GM21723 (cell line): ENCODE results near the gene OTUB1.

Experiments used
- ATAC-seq: cut with Tn5 transposase; IDR thresholded peaks from one replicate; pipeline ENCODE4 v1.9.1; 2021; ENCODE audit warnings: mild to moderate bottlenecking, moderate library complexity; ENCODE audit not compliant: unreplicated experiment

The OTUB1 gene

GRCh38 chr11:63974259-63975143 is 11.7 kb upstream of the OTUB1 start, which contains the start of gene COX8A:
COX8A (plus strand) TSS chr11:63974620; CDS start chr11:63974681, 61 bp downstream.
- peak; percentile 96 for ATAC-seq

DNA sequence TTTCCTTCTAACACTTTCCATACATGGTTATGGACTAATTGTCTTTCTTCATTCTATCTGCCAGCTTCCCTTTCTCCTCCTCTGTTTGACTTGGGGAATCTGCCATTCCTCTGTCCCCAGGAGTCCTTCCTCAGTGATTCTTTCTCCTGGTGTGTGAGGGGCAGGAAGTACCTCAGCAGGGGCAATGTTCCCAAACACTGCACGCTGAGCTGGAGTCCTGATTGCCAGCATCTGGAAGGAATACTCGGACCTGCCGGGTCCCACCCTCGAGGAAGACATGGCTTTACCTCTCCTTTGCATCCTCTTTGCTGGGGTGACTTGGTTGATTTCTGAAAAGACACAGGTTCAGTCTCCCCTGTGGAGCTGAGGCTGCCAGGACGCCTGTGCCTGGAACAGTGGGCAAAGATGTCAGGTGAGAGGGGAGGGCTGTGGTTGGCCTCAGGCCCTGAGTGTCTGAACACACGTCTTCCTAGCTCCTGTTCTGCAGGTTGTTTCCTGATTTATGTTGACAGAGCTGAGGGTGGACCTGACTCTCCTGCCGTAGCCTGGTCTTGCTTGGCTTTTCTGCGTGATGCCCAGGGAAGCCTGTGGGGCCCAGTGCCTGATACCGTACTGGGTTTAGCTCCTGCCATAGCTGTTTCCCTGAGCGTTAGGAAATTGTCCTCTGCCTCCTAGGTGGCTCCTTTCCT is 7.5 kb upstream of the OTUB1 start:
- no peak for ATAC-seq

- ATAC-seq, result no peak
Observed at GRCh38 chr11:63979426-63979825, 6.8 kb upstream of the OTUB1 start.

- no peak for ATAC-seq
Observed at GRCh38 chr11:63985812-63986155, 454 bp upstream of the OTUB1 start.

DNA sequence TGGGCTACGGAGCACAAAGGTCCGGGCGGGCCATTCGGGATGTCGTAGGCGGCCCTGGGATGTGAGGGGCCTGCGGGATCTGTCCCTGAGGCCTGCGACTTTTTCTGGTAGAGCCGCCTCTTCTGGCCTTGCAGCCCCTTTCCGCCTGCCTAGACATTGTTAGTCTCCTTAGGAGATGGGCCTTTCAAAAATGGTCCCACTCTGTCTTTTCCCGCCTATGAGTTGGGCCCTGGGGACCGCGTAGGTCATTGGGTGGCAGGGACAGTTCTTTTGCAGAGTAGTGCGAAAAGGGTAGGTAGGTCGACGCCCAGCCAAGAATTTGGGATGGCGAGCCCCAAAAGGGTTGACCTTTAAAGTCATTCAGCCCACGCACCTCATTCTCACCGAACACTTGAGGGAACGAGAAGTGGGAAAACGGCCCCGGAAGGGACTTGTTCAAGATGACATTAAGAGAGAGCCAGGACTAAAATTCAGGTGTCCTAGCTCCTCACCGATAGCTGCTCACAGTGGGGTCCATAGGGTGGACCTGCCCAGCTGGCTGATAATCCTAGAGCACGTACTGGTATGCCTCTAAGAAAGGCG is 785 bp downstream of the OTUB1 start:
- no peak for ATAC-seq

DNA sequence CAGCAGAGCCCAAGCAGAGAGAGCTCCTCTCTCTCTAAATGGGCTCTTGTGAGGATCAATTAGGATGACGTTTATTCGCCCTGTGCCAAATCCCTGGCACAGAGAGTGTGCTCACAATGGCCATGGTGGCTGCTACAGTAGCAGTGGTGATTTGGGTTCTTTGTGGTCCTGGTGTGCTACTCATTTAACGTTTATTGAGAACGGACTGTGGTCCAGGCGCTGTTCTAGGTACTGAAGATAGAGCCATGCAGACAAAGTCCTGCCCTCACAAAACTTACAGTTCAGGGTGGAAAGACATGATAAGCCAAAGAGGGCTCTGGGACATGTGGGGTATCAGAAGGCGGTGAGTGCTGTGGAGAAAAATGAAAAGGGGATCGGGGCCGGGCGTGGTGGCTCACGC is 5.3 kb downstream of the OTUB1 start:
- ATAC-seq, result no peak

GRCh38 chr11:63993100-63993499 is 6.9 kb downstream of the OTUB1 start:
- no peak for ATAC-seq

GRCh38 chr11:63993993-63994392 is 7.8 kb downstream of the OTUB1 start:
- ATAC-seq, result no peak

GRCh38 chr11:63996512-63996911 is 10.3 kb downstream of the OTUB1 start:
- no peak for ATAC-seq

DNA sequence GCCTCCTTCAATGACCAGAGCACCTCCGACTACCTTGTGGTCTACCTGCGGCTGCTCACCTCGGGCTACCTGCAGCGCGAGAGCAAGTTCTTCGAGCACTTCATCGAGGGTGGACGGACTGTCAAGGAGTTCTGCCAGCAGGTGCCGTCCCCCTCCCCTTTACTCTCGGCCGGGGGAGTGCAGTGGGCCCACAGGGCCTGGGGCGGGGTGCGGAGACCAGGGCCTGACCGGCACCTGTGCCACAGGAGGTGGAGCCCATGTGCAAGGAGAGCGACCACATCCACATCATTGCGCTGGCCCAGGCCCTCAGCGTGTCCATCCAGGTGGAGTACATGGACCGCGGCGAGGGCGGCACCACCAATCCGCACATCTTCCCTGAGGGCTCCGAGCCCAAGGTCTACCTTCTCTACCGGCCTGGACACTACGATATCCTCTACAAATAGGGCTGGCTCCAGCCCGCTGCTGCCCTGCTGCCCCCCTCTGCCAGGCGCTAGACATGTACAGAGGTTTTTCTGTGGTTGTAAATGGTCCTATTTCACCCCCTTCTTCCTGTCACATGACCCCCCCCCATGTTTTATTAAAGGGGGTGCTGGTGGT is 11.0 kb downstream of the OTUB1 start:
- no peak for ATAC-seq

DNA sequence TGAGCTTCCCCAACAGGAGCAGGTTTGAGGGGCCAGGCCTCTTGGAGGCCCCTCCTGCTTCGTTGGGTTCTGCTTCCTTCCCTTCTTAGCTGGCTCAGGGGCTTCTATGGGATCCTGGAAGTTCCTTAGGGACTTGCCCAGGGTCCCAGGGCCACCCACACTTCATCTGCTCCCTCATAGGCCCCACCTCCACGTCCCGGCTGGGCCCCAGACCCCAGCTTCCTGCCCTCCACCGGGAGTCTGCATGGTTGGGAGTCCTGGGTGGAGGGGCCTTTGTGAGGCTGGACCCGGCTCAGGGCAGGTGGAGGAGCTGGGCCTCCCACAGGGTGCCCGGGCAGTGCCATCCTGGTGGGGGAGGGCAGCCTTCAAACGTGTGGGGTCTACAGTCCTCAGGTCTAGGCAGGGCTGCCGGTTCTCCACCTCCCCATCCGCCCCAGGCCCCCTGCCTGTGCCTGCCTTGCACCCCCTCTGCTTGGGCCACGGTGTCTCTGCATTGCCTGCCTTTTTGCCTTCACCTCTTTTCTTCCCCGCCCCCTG is 11.6 kb downstream of the OTUB1 start:
- ATAC-seq, result no peak

DNA sequence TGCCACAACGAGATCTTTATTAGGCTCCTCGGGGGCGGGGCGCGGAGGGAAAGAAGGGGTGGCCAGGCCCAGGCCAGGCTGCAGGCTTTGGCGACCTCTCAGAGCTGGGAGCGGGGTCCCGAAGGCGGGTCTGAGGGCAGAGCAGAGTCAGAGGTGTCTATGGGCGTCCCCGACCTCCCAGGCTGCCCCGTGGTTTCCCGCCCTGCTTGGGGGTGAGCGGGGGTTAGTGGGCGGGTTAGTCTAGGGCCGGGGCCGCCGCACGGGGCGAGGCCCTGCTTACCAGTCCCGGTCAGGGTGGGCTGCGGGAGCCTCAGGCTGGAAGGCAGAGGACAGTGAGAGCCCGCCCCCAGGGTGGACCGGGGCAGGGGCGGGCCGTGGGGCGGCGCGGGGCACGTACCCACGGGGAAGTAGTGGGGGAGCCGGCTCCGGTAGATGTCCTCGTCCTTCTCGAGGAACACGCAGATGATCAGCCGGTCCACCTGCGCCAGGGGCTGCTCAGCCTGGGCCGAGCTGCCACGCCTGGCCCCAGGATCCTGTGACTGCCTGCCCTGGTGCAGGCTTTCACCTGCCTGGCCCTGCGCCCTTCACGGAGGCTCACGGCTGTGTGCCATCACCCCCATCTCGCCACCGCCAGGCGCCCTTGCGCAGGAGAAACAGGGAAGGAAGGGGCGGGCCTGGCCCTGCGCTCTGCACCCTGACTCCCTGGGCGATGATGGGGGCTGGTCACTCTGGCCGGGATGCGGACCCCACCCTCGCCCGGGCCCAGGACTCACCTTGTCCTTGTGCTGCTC is 12.5 kb downstream of the OTUB1 start:
- ATAC-seq, result no peak

DNA sequence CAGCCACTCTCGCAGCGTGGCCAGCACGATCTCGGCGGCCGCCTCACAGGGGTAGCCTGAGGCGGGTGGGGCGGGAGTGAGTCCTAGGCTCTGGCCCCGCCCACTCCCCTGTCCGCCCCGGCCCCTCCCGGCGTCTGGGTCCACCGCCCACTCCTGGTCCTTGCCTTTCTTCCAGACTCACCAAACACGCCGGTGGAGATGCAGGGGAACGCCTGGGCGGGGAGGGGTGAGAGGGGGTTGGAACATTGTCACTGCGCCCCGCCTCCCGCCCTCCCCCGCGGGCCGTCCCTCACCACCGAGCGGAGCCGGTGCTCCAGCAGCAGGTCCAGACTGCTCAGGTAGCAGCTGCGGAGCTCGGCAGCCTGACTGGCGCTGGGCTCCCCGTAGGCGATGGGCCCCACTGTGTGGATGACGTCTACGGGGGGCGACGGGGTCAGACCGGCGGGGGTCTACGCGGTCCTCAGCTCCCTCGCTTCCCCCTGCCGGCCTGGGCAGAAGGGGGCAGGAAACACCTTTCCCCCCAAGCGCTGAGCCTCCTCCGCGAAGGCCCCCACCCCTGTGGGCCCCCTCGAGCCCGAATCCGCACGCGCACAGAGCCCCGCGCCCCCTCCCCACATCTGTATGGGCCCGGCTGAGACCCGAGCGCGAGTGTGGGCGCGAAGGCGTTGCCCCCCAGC is 13.2 kb downstream of the OTUB1 start:
- no peak for ATAC-seq

- ATAC-seq, result peak; percentile 63
Observed at GRCh38 chr11:64000026-64000739, 13.9 kb downstream of the OTUB1 start.

DNA sequence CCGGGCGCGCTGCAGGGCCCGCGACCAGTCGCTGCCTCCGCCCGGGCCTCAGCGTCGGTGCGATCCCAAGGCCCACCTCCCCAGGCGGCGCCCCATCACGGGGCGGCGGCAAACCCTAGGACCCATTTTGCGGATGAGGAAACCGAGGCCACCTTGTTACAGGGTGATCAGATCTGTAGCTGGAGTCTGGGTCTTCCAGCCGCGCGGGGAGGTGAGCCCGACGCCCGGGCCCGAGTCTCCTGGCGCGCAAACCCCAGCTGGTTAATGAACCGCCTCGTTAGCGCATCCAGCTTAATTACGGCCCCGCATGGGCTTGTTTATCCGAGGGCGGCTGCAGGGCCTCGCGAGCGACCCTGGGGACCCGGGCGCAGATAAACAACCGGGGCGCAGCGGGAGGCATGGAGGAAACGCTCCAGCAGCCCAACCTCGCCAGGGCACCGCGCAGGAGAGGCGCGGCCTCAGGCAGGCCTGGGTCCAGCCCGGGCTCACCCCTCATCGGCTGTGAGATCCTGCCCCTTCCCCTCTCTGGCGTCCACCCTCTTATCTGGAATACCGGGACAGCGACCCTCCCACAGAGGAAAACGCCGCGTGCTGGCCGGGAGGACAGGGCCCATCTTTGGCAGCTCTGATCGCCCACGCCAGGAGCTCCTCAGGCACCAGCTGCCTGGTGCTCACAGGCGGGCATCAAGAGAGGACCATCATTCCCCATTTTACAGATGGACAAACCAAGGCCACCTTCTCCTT is 14.7 kb downstream of the OTUB1 start:
- ATAC-seq, result no peak

DNA sequence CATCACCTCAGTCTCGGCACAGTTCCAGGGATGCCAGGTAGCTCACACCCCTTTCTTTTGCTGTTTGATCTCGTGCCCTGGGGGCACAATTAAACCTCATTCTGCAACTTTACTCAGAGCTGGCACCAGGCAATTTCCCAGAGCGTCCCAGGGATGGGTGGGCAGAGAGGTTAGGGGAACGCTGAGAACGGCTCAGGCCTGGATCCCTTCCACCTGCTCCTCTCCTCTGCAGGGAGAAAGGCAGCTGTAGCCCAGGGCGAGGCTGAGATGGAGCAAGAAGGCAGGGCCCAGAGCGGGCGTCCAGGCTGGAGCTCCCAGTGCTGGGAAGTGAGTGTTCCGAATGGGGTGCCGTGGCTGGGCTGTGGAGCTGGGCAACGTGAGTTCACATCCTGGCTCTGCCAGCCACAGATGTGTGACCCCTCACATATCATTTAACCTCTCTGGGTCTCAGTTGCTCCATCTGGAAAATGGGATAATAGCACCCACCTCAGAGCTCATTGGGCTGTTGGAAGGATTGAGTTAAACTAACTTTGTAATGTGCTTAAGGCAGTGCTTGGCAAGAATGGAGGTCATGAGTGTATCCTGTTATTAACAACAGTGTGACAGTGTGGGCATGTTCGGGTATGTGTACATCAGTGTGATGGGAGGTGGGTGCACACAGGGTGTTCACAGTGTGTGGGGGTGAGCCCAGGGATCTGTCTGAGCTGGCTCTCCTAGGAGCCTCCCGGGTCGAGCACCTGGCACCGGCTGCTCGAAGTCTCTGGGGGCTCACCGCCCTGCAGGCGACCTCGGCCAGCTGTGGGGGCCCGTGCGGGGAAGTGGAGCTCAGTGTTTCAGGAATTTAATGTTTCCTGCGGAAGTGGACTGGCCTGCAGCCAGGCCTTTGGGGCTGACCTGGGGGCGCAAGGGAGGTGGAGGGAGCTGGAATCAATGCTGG is 15.5 kb downstream of the OTUB1 start:
- no peak for ATAC-seq

DNA sequence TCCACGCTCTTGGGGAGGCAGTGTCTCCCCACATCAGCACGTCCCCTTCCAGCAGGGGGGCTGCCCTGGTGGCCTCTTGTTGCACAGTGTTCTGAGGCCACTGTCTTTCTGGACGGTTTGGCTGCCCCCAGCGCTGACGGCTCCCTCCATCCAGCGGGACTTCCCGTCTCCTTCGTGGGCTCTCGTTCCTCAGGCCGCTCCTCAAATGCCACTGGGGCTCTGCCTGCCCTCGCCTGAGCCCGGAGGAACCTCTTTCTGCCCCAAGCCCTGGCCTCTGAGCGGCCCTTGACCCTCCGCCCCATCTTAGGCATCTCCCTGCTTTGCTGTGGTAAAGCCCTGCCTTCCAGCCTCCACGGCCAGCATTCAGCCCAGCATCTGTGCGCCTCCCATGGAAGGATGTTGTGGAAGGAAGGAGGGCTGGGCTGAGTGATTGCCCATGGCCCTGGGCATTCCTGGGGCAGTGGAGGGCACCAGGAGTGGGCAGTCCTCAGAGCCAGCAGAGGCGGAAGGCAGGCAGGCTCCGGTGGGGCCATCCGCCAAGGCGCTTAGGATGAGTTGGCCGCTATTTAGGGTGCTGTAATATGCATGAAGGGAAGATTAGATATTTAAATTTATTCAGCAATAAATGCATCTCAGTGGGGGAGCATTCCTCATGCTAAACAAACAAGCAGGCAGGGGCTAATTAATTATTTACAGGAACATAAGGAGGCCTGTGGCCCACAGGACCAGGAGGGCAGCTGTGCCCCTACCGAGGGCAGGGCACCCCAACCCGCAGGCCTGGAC is 17.8 kb downstream of the OTUB1 start:
- ATAC-seq, result no peak
